Hepatocyte (in vitro differentiated cells): ENCODE data around the gene DOCK4.

ENCODE experiments used
- CTCF ChIP-seq: fragments of 200-600 bp; sonication (generic); IDR thresholded peaks from 2 replicates; pipeline ENCODE4 v1.5.1; 2016; ENCODE audit warnings: antibody characterized with exemption, mild to moderate bottlenecking; ENCODE audit not compliant: poor library complexity
- EZH2 ChIP-seq: fragments of 200-600 bp; sonication (generic); IDR thresholded peaks from 2 replicates; pipeline ENCODE4 v1.6.1; 2016; ENCODE audit warnings: antibody characterized with exemption, mild to moderate bottlenecking, borderline replicate concordance
- EZH2phosphoT487 ChIP-seq: fragments of 200-600 bp; sonication (generic); IDR thresholded peaks from one replicate; pipeline ENCODE4 v1.6.1; 2018; ENCODE audit warnings: antibody characterized with exemption, mild to moderate bottlenecking, low read depth, moderate library complexity; ENCODE audit not compliant: unreplicated experiment, severe bottlenecking

- TF ChIP-seq EZH2phosphoT487, result no peak
- no peak for TF ChIP-seq CTCF
- no peak for TF ChIP-seq EZH2
These were observed 328.3 kb downstream of the DOCK4 start for GRCh38 chr7:111877931-111878330.
